HG02678 (cell line): ENCODE measurements around the gene COMT.
"Not testable (repeated sequence)": the region's sequence is repeated elsewhere in the genome, so short reads cannot be mapped to it uniquely, and the experiment has no call there.

Experiments
- ATAC-seq: cut with Tn5 transposase; IDR thresholded peaks from one replicate; pipeline ENCODE4 v1.9.1; 2021; ENCODE audit warnings: mild to moderate bottlenecking, moderate library complexity; ENCODE audit not compliant: unreplicated experiment

Gene COMT

DNA sequence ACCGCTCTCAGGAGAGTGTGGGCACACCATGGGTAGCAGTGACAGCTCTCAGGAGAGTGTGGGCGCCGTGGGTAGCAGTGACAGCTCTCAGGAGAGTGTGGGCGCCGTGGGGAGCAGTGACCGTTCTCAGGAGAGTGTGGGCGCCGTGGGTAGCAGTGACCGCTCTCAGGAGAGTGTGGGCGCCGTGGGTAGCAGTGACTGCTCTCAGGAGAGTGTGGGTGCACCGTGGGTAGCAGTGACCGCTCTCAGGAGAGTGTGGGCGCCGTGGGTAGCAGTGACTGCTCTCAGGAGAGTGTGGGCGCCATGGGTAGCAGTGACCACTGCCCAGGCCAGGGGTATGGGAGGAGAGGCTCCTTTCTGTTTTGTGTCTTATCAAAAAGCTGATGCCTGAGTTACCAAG, 33.7 kb upstream of the COMT start:
- not testable (repeated sequence) for ATAC-seq

DNA sequence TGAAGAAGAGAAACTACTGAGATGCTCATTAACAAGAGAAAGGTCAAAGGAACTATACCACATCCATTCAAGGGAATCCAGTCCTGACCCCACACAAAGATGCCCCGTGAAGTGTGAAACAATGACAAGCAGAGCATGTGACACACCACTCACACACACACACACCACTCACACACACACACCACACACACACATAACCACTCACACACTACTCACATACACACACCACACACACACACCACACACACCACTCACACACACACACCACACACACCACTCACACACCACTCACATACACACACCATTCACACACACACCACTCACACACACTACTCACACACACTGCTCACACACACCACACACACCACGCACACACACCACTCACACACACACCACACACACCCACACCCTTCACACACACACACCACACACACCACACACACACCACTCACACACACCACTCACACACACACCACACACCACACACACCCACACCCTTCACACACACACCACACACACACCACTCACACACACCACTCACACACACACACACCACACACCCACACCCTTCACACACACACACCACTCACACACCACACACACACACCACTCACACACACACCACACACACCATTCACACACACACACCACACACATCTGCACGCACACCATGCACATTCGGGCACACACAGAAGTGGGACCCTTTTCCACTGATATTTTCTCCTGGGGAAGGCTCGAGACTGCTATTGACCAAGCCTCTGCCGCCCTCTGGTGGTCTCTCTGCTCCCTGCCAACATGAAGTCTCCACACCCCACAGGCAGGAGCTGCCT, 32.0 kb upstream of the COMT start:
- ATAC-seq: no peak

DNA sequence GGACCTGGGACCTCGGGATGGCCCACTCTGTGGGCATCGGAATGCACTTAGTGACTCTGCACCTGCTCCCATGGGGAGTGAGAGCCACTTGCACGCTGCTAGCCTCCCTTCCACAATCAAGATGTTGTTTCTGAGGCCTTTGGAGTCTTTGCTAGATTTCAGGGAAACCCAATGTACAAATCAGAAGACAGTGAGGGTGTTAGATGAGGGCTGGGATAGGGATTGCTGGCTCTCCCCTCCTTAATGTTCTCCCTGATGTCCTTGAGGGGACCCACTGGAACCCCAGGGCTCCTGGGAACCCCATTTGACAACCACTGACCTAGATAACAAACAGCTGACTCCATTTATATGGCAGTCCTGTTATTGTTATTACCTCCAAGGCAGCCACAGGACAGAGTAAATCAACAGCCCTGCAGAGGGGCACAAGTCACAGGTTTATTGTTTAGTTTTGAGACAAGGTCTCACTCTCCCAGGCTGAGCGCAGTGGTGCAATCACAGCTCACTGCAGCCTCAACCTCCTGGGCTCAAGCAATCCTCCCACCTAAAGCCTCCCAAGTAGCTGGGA, 31.3 kb upstream of the COMT start:
- no peak for ATAC-seq

DNA sequence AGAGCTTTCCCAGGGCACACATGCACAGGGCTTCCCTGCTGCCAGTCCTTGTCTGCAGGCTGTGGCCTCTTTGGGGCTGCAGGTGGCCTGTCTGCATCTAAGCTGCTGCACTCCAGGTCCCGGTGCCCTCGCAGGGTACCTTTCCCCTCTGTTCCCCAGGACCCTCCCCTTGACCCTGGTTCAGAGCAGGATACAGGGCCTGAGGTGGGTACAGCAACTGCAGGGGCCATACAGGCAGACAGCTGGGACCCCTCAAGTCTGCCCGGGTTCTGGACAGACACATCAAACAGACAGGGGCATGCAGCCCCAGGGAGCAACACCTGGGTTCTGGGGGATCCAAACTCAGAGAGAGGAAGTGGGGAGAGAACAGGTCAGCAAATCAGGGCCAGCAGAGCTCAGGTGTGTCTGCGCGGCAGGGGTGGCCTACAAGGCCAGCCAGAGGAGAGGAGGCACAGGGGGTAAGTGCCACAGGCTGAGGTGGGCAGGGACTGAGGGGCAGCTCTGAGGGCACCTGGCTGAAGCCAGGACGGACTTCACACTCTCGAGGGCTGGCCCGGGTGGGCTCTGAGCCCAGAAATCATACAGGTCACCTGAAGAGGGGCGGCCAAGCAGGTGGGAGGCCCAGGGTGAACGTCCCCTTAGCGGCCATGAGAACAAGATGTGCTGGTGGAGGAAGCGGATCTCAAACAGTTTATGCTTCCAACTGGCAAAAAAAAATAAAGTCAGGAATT, 29.9 kb upstream of the COMT start:
- ATAC-seq: no peak

DNA sequence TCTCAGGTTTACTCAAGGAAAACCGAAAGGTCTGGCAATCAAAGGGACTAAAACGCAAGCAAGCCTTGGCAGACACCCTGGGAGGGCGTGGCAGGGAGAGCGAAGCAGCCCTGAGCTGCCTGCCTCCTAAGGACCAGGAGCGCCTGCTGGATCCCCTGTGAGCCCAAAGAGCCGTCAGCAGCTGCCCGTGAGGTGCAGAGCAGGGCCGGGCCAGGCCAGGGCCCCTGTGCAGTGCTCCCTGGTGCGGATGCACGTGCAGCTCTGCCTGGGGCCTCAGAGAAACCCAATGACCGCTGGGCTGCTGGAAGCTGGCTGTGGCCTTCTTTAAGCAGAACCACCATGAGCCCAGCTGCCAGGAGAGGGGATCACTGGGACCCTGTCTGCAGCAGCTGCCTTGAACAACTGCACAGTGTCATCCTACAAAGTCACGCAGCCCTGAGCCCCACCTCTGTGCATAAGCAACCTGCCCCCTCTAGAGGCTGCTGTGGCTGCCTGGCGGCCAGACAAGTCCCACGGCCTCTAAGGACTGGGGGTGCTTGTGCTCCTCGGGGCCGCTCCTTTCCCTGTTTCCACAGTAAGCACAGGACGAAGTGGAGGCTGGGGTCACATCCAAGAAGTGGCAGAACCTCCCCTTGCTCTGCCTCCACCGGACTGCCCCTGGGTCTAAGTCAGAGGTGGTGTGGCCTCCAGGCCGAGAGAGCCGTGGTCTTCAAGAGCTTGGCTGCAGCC, 29.1 kb upstream of the COMT start:
- ATAC-seq: no peak

DNA sequence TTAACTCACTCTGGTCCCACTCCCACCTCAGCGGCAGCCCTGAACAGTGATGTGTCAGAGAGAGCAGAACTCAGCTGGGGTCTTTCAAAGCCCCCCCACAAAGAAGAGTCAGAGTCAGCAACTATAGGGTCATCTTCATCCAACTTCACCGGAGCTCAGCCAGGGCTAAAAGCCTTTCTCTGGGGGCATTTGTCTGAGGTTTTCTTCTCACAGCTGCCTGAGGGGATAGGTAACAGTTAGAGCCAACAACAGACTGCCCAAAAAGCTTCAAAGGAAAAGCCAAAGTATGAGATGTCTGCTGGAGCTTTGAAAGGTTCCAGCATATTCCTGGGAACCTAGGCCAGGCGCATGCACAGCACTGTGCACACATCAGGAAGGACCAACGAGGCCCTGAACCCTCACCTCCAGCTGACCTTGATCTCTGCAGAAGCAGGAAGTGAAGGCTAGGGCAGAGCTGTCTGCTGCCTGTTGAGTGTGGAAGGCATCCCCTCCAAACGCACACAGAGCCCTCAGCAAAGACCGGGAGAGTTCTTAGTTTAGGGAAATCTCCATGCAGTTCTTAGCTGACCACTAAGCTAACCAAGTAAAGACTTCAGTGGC, 28.1 kb upstream of the COMT start:
- ATAC-seq: no peak

DNA sequence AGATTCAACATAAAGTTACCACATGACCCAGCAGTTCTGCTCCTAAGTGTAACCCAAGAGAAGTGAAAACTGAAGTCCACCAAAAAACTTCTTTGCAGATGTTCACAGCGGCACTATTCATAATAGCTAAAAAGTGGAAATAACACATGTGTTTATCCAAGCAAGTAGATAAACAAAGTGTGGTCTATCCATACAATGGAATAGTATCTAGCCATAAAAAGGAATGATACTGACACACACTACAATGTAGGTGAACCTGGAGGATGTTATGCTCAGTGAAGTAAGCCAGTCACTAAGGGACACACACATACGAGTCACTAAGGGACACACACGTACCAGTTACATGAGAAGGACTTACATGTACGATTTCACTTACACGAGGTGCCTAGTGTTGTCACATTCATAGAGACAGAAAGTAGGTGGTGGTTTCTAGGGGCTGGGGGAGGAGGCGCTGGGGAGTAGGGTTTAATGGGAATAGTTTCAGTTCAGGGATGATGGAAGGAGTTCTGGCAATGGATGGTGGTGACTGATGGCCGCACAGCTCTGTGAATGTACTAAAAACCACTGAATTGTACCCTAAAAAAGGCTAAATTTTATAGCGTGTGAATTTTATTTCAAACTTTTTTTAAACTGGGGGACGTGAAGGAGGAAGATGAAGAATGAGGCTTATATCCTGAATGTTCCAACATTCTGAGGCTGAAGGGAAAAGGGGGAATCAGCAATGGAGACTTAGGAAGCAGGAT, 27.2 kb upstream of the COMT start:
- no peak for ATAC-seq

DNA sequence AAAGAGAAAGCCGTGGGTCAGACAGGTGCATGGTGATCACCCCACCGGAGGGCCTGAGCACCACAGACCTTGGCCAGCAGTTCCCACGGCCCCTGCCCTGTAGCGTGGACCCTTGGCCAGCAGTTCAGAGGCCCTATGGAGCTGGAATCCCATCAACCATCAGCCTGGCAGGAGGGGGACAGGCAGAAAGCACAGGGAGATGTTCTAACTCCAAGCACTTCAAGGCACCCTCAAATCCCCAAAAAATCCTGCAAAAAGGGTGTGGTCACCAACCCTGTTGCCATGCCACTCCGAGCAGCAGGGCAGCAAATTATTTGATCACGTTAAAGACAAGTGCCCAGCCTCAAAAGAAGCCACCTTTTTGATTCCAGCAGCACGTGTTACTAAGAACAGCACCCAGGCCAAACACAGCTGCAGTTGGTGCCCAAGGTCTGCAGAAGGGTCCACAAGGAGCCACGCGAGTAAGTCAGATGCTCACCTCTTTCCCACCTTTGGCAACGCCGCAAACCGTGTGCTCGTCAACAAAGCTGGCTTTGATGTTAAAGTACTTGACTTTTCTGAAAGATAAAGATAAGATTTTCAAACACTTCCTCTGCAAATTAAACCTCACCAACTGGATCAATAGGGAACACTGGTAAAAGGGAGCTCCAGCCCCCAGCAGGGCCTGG, 26.2 kb upstream of the COMT start:
- no peak for ATAC-seq

DNA sequence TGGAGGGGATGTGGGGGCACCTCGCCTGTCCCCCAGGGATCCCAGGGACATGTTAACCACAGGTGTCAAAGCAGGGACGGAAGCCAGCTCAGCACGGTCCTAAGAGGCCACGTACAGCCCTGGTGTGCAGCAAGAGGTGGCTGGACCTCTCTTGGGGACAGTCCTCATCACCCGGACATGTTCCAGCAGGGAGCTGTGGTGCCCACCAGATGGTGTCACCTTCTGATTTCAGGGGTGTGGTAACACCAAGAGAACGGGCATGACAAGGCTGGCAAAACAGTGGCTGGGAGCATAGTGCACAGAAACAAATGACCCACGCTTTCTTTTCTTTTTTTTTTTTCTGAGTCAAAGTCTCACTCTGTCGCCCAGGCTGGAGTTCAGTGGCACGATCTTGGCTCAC, 25.6 kb upstream of the COMT start:
- no peak for ATAC-seq

DNA sequence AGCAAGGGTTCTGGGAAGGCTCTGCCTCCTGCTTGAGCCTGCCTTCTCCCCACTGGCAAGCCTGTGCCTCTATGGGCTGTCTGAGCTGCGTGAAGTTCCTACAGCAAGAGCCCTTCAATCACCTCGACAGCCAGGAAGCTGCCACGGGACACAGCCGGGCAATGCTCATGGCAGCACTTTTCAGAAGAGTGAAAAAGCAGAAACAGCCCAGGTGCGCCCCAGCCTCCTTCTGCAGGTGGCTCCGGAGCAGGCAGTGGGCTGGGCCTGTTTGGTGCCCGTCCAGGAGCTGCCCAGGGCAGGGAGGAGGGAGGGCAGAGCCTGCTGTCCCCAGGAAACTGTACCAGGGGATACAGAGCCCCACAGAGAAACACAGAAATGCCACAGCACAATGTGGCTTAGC, 24.6 kb upstream of the COMT start:
- no peak for ATAC-seq

DNA sequence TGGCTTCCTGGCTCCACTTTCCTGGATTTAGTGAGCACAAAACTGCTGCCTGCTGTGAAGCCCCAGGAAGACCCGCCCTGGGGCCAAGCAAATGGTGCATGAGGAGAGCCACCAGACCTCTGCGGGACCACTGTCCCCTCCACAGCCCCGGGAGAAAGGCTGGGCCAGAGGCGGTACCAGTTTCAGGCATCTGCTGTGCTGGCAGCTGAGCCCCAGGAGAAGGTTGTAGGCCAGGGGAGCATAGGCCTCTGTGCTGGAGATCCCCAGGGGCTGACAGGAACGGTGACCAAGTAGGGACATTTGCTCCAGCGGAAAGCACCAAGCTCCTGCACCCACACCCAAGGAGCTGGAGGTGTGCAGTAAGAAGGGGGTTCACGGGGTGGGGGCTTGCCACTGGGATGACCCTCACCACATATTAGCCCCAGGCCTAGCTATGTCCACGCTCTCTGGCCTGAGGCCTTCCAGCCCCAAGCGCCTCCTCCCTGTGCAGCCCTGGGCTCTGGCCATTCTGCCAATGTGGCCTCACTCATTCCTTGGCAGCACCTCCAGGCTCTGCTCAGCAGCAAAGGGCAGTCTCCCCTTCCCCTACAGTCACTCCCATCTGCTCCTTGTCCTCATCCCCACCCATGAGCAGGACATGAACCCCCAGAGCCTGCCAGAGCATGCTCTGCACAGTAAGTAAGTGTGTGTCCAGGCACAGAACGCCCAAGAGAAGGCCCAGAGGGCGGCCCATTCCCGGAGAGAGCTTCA, 24.0 kb upstream of the COMT start:
- no peak for ATAC-seq

DNA sequence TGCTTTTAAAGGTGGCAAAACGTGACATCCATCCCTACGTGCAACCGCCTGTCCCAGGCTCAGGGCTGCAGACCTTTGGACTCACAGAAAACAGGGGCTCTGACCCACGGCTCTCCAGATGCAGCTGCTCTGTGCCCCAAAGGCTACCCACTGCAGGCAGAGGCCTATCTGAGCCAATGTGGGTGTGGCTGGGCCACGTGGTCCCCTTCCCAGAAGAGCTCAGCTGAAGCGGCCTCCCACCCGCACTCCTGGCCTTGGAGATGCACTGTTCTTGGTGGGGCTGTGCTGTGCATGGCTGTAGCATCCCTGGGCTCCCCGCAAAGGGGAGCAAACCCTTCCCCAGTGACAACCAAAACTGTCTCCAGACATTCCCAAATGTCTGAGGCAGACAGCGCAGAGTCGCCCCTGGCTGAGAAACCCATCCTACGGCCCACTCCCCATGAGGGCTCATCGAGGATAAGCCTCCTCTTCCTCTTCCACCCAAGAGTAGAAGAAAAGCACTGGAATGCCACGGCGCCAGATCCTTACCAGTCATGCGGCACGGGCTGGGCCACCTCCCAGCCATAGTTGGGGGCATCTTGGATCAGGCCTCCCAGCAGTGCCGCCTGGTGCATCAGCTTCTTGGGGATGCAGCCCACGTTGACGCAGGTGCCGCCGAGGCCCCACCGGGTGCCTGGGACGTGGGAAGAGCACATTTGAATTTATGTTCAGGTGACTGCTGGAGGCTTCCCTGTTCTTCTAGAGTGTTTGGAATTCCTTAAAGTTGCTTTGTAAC, 23.1 kb upstream of the COMT start:
- no peak for ATAC-seq

DNA sequence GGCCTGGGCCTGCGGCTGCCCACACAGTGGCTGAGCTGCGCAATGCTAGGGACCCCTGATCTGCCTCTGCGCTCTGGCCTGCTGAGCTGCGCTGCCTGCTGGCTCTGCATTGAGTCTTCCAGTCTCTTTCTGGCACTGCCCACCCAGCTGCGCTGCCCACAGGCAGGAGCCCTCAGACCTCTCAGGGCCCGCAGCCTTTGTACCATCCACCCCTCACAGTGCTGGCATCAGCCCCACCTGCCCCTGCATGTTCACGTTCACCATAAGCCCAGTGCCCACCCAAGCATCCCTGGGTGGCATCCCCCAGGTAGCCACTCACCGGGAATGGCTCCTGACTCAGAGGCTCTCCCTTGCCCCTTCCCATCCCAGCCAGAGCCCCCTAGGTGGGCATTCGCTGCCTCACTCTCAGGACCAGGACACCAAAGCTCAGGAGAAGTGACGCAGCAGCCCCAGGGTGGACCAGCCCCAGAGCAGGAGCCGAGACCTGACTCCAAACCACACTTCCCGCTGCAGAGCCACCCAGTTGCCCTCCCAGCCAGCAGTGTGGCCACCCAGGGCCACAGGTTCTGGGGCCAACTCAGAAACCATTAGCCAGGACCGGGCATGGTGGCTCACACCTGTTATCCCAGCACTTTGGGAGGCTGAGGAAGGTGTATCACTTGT, 21.7 kb upstream of the COMT start:
- no peak for ATAC-seq

DNA sequence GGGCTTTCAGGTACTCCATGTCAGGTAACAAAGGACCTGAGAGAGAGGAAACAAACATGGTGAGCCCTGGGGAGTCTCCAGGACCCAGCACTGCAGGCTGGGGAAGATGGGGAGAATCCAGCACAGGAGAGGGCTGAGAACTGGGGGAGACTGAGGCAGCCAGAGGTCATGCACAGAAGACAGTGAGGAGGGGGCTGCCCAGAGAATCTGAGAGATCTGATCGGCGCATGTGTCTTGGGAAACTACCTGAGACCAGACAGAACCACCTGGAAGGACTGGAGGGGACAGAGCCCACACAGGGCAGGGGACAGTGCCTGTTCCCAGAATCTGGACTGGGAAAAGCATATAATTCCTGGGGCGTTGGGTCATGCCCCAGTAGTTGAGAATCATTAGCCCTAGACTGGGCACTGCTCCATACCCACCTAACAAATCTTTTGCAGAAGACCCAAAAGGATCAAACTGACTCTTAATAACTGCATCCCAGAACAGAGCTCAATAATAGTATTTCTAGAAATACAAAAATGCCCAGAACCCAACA, 20.0 kb upstream of the COMT start:
- ATAC-seq: no peak

DNA sequence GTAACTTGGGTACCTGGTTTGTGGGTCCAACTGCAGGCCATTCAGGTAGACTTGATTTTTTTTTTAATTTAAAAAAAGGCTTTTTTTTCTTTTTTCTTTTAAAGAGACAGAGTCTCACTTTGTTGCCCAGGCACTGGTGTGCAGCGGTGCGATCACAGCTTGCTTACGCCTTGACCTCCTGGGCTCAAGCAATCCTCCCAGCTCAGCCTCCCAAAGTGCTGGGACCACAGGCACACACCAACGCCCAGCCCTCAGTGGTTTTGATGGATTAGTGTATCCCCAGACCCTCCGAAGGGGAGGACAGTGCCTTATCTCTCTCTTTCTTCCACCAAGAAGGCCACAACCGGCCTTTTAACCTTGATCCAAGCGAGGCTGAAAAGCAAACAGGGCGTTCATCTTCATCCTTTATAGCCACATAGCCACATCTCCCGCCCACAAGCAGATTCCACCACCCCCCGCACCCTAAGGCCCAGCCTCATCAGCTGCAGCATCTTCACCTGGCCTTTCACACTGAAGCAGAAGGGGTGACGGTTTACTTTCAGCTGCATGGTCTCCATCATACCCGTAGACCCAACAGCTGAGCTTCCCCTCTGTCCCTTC, 17.6 kb upstream of the COMT start:
- ATAC-seq: no peak

DNA sequence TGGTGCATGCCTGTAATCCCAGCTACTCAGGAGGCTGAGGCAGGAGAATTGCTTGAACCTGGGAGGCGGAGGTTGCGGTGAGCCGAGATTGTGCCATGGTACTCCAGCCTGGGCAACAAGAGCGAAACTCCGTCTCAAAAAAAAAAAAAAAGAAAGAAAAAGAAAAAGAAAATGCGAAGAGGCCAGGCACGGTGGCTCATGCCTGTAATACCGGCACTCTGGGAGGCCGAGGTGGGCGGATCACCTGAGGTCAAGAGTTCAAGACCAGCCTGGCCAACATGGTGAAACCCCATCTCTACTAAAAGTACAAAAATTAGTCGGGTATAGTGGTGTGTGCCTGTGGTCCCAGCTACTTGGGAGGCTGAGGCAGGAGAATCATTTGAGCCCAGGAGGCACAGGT, 15.5 kb upstream of the COMT start:
- ATAC-seq: not testable (repeated sequence)

DNA sequence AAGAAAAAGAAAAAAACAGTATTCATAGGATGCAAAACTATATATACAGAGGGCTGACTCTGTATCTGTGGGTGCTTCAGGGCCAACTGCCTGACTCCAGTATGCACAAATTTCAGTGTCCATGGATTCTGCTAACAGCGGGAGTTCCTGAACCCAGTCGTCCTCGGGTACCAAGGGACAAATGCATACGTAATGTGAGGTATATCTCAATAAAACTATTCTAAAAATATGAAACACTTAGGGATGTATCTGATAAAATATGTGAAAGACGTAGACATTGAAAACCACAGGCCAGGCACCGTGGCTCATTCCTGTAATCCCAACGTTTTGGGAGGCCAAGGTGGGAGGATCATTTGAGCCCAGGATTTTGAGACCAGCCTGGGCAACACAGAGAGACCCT, 13.9 kb upstream of the COMT start:
- no peak for ATAC-seq
